Gastroesophageal sphincter (tissue), 4 donors: ENCODE measurements around the gene MBTPS1. TPM values are rescaled to one million over a fixed set of nuclear protein-coding genes. Genes with fewer than 3 reads are reported as not detected.
A peak's percentile ranks its signal among the peaks of the same experiment; 100 is the strongest.

Experiments
- ATAC-seq: fragments of 150-250 bp; one replicate; pipeline ENCODE4 v1.9.1; 2016; ENCODE audit warnings: mild to moderate bottlenecking, moderate library complexity
- H3K27ac ChIP-seq, 4 donors: fragments of 200-600 bp; sonication (generic) in 3 of 4; 1 replicate in 3 of 4; 2 replicates in 1 of 4; pipeline ENCODE4 v1.5.1; 2016 to 2019
- H3K27me3 ChIP-seq: fragments of 200-600 bp; sonication (generic); one replicate; pipeline ENCODE4 v1.5.1; 2019
- H3K36me3 ChIP-seq, 2 donors: fragments of 200-600 bp; sonication (generic); one replicate each; pipeline ENCODE4 v1.5.1; 2019; ENCODE audit warnings: control low read depth in 1 of 2
- H3K4me1 ChIP-seq, 3 donors: fragments of 200-600 bp; sonication (generic); 1 replicate in 2 of 3; 2 replicates in 1 of 3; pipeline ENCODE4 v1.5.1; 2016 to 2019; ENCODE audit warnings: control low read depth in 2 of 3
- H3K4me3 ChIP-seq, 2 donors: fragments of 200-600 bp; sonication (generic); one replicate each; pipeline ENCODE4 v1.5.1; 2019; ENCODE audit warnings: mild to moderate bottlenecking in 1 of 2, moderate library complexity in 1 of 2
- H3K9me3 ChIP-seq, 3 donors: fragments of 200-600 bp; sonication (generic); one replicate each; pipeline ENCODE4 v1.5.1; 2017 to 2019; ENCODE audit warnings: control low read depth in 2 of 3
- EP300 ChIP-seq: sonication (generic); formaldehyde crosslinking; IDR thresholded peaks from one replicate; pipeline ENCODE4 v1.6.1; 2017; ENCODE audit warnings: antibody characterized with exemption, mild to moderate bottlenecking
- POLR2A ChIP-seq, 2 donors: fragments of 450-650 bp; IDR thresholded peaks; one replicate each; pipeline ENCODE4 v1.6.1; 2017; ENCODE audit warnings: antibody characterized with exemption in 2 of 2, mild to moderate bottlenecking in 2 of 2, moderate library complexity in 1 of 2
- POLR2AphosphoS5 ChIP-seq: sonication (generic); formaldehyde crosslinking; IDR thresholded peaks from one replicate; pipeline ENCODE4 v1.6.1; 2017; ENCODE audit warnings: antibody characterized with exemption
- WGBS, 2 donors: methylation state at CpG; one replicate each; pipeline ENCODE4 v1.1.5; 2018; ENCODE audit warnings: low coverage in 1 of 2; 5-methylcytosine and 5-hydroxymethylcytosine counted together
- total RNA-seq, 4 donors: library from RNA; depleted of rRNA; stranded (reverse); fragments of >200 nt; gene quantifications; one replicate each; pipeline ENCODE4 v1.1.0, GENCODE V29; 2016
- TF ChIP-seq, protein P1 (sequence below), 4 experiments: fragments of 200-600 bp in 2 of 4; fragments of 450-650 bp in 2 of 4; sonication (generic) in 1 of 4; IDR thresholded peaks; one replicate each; pipeline ENCODE4 v1.5.1; 2017 to 2019; ENCODE audit warnings: antibody characterized with exemption in 4 of 4, mild to moderate bottlenecking in 2 of 4, moderate library complexity in 2 of 4

The MBTPS1 gene
- total RNA-seq, 4 donors from 2014 or later, result 84.0 to 98.6 (median 90.9) TPM

DNA sequence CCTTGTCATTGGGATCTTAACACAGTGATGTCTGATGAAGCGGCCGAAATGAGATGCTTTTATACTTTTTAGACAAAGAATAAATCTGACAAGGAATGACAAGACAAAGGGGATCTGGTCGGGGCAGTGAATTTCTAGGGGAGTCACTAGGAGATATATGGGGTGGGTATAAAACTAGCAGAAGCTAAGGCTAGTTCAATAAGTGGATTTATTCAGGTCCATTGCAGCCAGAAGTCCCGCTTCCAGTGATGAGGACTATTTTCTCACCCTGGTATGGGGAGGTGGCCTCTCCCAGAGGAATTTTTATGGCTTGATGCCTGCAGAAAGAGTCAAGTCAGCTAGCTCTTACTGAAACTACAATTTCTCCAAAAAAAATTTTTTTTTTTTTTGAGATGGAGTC lies 98.0 kb downstream of the MBTPS1 start:
- Histone ChIP-seq H3K36me3 (no peaks in the 10 kb centered on the region), H3K4me1 (no peaks in the 10 kb centered on the region), H3K4me3 (no peak overlapping the region), H3K9me3 (peaks cover 0 to 14% (median 0%) of the 10 kb centered on the region in 3 donors), H3K27ac (no peak overlapping the region), H3K27me3 (peaks cover 13% of the 10 kb centered on the region)
- 80% methylated on average over 4 of the region's 4 CpGs; no CpG with 5 or more reads in 1 of the 2 donors for WGBS, 2 donors
- no peak for TF ChIP-seq POLR2A (IDR thresholded peaks at IDR 0.05)
- TF ChIP-seq, protein P1, sequence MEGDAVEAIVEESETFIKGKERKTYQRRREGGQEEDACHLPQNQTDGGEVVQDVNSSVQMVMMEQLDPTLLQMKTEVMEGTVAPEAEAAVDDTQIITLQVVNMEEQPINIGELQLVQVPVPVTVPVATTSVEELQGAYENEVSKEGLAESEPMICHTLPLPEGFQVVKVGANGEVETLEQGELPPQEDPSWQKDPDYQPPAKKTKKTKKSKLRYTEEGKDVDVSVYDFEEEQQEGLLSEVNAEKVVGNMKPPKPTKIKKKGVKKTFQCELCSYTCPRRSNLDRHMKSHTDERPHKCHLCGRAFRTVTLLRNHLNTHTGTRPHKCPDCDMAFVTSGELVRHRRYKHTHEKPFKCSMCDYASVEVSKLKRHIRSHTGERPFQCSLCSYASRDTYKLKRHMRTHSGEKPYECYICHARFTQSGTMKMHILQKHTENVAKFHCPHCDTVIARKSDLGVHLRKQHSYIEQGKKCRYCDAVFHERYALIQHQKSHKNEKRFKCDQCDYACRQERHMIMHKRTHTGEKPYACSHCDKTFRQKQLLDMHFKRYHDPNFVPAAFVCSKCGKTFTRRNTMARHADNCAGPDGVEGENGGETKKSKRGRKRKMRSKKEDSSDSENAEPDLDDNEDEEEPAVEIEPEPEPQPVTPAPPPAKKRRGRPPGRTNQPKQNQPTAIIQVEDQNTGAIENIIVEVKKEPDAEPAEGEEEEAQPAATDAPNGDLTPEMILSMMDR (IDR thresholded peaks at IDR 0.05), result no peak
- TF ChIP-seq POLR2AphosphoS5, result no peak
- no peak for TF ChIP-seq EP300
- ATAC-seq, result no peak

DNA sequence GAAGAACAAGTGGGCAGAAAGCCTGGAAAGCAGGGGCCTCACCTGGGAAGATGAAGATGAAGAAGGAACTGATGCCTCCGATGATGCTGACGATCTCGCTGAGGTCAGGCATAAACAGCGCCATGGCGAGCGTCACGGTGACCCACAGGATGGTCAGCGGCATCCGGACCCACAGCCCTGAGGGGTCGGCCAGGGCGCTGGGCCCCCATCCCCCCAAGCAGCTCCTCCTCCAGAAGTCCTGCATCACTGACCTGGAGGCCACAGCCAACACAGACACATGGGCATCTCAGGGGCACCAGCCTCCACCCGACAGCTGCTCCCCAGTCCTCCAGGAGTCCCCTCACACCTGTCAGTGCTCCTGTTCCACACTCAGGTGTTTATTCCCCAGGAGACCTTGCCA lies 100.3 kb downstream of the MBTPS1 start:
- no peak overlapping the region for H3K27ac ChIP-seq
- no peak overlapping the region for H3K4me3 ChIP-seq
- no peak for TF ChIP-seq EP300
- no peak for TF ChIP-seq POLR2A (IDR thresholded peaks at IDR 0.05)
- TF ChIP-seq POLR2AphosphoS5, result no peak
- WGBS, 2 donors, result 87 to 100% methylated on average over 1 to 11 of the region's 12 CpGs
- no peaks in the 10 kb centered on the region for H3K4me1 ChIP-seq
- ATAC-seq, result no peak
- no peaks in the 10 kb centered on the region for H3K36me3 ChIP-seq
- H3K9me3 ChIP-seq, result peaks cover 0 to 6% (median 0%) of the 10 kb centered on the region in 3 donors
- peaks cover 13% of the 10 kb centered on the region for H3K27me3 ChIP-seq

DNA sequence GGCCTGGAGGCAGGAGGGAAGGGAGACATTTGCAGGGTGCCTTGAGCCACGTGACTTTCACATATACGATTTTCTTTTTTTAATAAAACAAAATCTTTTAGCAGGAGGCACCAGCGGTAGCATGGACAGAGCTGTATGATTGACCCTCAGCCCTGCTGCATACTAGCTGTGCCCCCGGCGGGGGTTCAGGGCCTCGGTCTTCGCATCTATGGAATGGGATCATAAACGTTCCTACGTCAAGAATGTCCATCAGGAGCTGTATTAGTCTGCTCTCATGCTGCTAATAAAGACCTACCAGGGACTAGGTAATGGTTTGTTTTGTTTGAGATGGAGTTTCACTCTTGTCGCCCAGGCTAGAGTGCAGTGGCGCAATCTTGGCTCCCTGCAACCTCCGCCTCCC lies 101.3 kb downstream of the MBTPS1 start:
- peaks cover 13% of the 10 kb centered on the region for H3K27me3 ChIP-seq
- no peak overlapping the region for H3K4me3 ChIP-seq
- TF ChIP-seq EP300, result no peak
- TF ChIP-seq POLR2A (IDR thresholded peaks at IDR 0.05), result no peak
- TF ChIP-seq POLR2AphosphoS5, result no peak
- TF ChIP-seq, protein P1 (IDR thresholded peaks at IDR 0.05), result no peak
- no peaks in the 10 kb centered on the region for H3K4me1 ChIP-seq
- H3K36me3 ChIP-seq, result no peaks in the 10 kb centered on the region
- H3K9me3 ChIP-seq, result no peaks in the 10 kb centered on the region
- 75 to 77% methylated on average over 5 to 12 of the region's 12 CpGs for WGBS, 2 donors
- no peak for ATAC-seq
- H3K27ac ChIP-seq, result no peak overlapping the region

DNA sequence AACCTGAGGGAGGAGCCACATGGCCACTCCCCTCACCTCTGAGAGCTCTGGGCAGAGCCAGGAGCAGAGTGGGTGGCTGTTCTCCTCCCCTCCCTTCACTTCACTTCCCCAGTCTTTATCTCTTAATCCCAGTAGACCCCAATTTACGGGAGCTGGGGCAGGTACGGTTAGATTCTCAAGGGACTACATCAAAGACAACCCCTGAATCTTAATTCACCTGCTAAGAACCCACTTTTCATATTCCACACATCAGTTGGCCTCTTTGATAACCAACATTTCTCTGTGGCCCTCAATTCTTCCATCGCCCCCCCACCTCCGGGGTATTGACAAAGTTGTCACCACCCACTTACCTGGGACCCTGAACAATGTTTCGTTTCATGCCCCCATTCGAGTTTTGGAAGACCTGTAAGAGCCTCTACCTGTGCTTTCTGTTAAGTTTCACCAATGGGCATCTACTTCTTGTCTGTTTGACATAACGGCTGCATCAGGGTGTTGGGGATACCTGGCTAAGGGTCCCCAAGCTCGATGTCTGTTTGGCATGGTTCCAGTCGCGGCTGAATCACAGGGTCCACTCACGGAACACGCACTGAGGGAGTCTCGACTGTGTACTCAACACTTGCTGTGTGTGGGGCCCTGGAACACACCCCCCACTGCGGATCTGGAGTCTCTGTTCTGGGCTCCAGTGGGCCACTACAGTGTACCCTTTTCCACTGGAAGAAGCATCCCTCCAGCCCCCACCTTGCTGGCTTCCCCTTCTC lies 102.0 kb downstream of the MBTPS1 start:
- TF ChIP-seq POLR2A (IDR thresholded peaks at IDR 0.05) (no peak), EP300 (no peak), POLR2AphosphoS5 (no peak)
- TF ChIP-seq, protein P1 (IDR thresholded peaks at IDR 0.05), result no peak
- Histone ChIP-seq H3K4me1 (no peaks in the 10 kb centered on the region), H3K27me3 (peaks cover 17% of the 10 kb centered on the region), H3K27ac (no peak overlapping the region), H3K9me3 (no peaks in the 10 kb centered on the region), H3K4me3 (no peak overlapping the region), H3K36me3 (no peaks in the 10 kb centered on the region)
- whole genome bisulfite sequencing, 2 donors, result 61 to 65% methylated on average over 4 to 9 of the region's 14 CpGs
- ATAC-seq, result no peak

DNA sequence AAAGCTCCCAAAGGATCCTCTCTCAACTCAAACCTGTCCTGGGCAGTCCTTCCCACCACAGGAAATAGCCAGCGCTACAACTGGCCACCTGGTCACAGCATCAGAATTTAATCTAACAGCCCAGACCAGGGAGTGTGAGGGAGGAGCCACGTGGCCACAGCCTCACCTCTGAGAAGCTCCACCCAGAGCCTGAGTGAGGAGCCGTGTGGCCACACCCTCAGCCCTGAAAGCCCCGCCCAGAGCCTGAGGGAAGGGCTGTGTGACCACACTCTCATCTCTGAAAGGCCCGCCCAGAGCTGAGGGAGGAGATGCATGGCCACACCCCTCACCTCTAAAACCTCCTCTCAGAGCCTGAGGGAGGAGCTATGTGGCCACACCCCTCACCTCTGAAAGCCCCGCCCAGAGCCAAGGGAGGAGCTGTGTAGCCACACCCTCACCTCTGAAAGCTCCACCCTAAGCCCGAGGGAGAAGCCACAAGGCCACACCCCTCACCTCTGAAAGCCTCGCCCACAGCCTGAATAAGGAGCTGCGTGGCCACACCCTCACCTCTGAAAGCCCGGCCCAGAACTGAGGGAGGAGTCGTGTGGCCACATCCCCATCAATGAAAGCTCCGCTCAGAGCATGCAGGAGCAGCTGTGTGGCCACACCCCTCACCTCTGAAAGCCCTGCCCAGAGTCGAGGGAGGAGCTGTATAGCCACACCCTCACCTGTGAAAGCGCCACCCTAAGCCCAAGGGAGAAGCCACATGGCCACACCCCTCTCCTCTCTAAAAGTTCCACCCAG lies 102.8 kb downstream of the MBTPS1 start:
- Histone ChIP-seq H3K36me3 (no peaks in the 10 kb centered on the region), H3K27ac (no peak overlapping the region), H3K4me1 (no peaks in the 10 kb centered on the region), H3K9me3 (no peaks in the 10 kb centered on the region), H3K4me3 (no peak overlapping the region), H3K27me3 (peaks cover 17% of the 10 kb centered on the region)
- no peak for TF ChIP-seq EP300
- no peak for TF ChIP-seq POLR2AphosphoS5
- TF ChIP-seq, protein P1 (IDR thresholded peaks at IDR 0.05), result no peak
- no peak for TF ChIP-seq POLR2A (IDR thresholded peaks at IDR 0.05)
- peak; percentile 36 for ATAC-seq
- WGBS, 2 donors, result 4 to 7% methylated on average over 3 to 4 of the region's 14 CpGs
